ENCODE measurements around the gene FN1.

The FN1 gene

DNA sequence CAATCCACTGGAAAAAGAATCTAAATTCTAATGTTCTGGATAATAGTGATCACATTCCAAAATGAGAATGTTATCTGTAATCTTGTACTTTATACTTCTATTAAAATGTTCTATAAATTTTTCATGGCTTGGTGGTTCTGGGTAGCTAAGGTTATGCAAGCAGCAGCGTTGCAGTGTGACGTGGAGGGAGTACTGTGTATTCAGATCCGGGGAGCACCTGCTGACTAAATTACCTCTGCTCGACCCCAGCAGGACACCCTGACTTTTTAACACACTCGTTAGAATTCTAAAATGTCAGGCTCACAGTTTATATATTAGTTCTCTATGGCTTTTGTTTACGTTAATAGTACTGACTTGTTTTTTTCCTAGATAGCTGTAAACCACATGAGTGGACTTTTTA lies 111.1 kb downstream of the FN1 start:
- no peak for DNase-seq

DNA sequence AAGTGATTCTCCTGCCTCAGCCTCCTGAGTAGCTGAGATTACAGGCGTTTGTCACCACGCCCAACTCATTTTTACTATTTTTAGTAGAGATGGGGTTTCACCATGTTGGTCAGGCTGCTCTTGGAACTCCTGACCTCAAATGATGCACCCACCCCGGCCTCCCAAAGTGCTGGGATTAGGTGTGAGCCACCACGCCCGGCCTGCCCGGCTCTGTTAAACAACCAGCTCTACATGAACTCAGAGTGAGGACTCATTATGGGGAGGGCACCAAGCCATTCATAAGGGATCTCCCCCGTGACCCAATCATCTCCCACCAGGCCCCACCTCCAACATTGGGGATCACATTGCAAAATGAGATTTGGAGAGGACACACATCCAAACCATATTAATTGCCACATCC lies 115.2 kb downstream of the FN1 start:
- no peak for DNase-seq

DNA sequence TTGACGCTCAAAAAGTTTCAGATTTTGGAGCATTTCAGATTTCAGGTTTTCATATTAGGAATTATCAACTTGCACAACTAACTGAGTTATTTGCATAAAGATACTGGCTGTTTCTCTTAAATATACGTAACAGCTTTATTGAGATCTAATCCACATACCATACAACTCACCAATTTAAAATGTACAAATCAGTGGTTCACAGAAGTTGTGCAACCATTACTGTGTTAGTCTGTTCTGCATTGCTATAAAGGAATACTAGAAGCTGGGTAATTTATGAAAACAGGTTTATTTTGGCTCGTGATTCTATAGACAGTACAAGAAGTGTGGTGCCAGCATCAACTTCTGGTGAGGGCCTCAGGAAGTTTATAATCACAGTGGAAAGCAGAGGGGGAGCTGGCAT lies 115.8 kb downstream of the FN1 start:
- DNase-seq = no peak

DNA sequence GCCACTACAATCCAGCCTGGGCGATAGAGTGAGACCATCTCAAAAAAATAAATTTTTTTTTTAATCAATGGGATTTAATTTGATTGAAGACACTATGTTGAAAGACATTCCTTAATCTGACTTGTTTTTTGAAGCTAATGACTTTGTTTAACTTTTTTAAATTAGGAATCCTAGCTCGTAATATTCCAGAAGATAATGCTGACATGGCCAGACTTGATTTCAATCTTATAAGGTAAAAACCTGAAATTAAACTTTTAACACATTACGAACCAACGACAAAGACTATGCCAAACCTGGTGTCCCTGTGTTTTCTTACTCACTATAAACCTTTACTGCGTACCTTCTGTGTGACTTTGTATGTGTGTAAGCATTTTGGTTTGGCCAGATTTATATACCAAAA lies 116.4 kb downstream of the FN1 start:
- no peak for DNase-seq

DNA sequence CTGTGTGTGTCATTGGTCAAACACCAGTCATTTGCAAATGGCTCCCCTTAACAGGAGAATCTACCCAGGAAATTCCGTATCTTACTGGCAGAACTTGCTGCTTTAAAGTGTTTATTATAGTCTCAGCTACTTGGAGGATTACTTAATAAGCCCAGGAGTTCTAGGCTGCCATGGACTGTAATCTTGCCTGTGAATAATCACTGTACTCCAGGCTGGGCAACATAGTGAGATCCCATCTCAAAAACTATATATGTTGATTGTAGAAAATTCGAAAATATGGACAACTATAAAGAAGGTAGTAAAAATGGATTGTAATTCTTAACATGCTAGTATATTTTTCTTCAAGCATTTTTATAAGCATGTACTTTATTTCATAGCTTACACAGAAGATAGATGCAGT lies 119.5 kb downstream of the FN1 start:
- DNase-seq = no peak

DNA sequence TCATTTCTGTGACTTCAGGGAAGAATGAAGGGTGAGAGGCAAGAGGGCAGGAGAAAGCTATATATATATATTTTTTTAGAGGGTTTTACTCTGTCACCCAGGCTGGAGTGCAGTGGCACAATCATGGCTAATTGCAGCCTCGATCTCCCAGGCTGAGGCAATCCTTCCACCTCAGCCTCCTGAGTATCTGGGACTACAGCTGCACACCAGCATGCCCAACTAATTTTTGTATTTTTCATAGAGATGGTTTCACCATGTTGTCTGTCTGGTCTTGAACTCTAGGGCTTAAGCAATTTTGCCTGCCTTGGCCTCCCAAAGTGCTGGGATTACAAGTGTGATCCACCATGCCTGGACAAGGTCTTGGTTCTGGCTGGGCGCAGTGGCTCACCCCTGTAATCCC lies 120.6 kb downstream of the FN1 start:
- DNase-seq = no peak

DNA sequence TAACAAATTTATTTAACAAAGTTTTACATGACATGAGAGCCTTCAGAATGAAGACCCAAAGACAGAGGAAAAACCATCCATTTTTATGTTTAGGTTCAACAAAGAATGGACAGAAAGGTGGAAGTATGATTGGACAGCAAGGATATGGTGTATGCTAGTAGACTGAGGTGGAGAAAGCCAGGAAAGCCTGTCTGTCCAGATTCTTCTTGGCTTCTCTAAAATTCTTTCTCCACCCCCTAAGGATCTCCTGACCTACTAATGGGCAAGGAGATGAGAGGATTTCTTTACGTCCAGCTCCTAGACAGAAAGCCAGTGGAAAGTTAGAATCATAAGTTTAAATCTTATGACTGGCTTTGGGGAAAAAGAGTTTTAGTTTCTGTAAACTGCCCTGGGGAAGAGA lies 121.0 kb downstream of the FN1 start:
- DNase-seq = no peak

DNA sequence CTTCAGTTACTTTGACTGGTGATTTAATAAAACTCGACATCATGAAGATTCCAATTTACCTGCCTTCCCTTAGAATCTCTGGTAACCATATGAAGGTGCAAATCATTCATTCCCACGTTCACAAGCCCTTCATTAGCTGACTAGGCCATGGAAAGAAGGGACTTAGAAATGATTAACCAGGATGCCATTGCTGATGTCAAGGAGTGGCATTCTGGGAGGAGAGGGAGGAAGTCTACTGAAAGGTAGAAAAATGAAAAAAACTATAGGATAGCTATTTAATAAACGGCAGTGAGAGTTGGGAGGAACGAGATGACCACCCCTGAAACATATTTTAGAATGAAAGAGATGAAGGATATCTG lies 122.6 kb downstream of the FN1 start:
- DNase-seq = no peak

DNA sequence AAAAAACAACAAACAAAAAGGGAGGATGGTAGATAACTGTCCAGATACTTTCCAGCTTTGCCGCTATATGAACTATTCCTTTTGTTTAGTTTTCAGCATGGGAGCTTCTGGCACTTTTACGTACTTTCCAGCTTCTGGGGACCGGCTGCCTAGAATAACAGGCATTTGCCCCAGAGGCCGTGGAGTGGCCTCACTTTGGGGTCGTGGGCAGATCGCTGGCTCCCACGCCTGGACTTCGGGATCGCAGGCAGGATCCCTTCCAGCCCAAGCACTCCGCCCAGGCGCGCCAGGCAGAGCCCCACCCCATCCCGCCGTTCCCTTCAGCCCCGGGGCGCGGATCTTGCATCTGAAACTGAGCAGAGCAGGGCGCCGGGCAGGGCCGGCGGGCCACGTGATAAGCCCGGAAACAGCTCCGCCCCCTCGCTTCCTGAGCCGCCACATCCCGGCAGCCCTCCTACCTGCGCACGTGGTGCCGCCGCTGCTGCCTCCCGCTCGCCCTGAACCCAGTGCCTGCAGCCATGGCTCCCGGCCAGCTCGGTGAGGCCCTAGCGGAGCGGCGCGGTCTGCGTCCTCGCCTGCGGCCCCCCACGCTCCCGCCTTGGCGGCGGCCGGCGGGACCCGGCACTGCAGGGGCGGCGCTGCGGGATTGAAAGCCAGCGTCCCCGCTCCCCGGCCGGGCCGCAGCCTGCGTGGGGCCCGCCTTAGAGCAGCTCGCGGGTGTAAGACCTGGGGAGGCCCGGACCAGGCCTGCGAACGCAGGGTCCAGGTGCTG lies 124.1 kb downstream of the FN1 start, which contains the start of gene ATIC:
TSS of gene ATIC (plus strand) at position 435 of the 772 bp plus-strand sequence. CDS start at position 519, 84 bp downstream.
- peak; percentile 97 for DNase-seq

DNA sequence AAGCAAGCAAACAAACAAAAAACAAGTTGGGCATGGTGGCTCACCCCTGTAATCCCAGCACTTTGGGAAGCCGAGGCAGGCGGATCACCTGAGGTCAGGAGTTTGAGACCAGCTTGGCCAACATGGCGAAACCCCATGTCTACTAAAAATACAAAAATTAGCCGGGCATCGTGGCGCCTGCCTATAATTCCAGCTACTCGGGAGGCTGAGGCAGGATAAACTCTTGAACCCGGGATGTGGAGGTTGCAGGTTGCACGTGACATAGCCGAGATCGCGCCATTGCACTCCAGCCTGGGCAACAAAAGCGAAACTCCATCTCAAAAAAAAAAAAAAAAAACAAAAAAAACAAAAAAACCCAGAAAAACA lies 124.6 kb downstream of the FN1 start:
- DNase-seq = peak; percentile 51
